GM21723 (cell line): ENCODE results near the gene RBMY1E.
"Not testable (repeated sequence)": the region's sequence is repeated elsewhere in the genome, so short reads cannot be mapped to it uniquely, and the experiment has no call there.

Experiments
- ATAC-seq: cut with Tn5 transposase; IDR thresholded peaks from one replicate; pipeline ENCODE4 v1.9.1; 2021; ENCODE audit warnings: mild to moderate bottlenecking, moderate library complexity; ENCODE audit not compliant: unreplicated experiment

The RBMY1E gene

GRCh38 chrY:21917932-21918331 lies at the start of gene RBMY1E:
Gene RBMY1E, minus strand, starts transcription at chrY:21918032. Its CDS starts 1,978 bp downstream, at chrY:21916054.
- ATAC-seq = not testable (repeated sequence)

- not testable (repeated sequence) for ATAC-seq
Measured at GRCh38 chrY:21894426-21894825, 23.4 kb downstream of the RBMY1E start, which contains the start of gene RBMY1D. Gene RBMY1D, minus strand, starts transcription at chrY:21894526. Its CDS starts 2,013 bp downstream, at chrY:21892513.

- ATAC-seq = not testable (repeated sequence)
Measured at GRCh38 chrY:21869407-21870076, 48.3 kb downstream of the RBMY1E start.
